B cell (primary cell): ENCODE data around the gene CRB1. TPM values are rescaled to one million over a fixed set of nuclear protein-coding genes. Genes with fewer than 3 reads are reported as not detected.

Experiments
- ATAC-seq: fragments of 200-7000 bp; cut with Tn5 transposase; one replicate; pipeline ENCODE4 v1.10.0; 2021; ENCODE audit warnings: low read depth, mild to moderate bottlenecking, moderate number of reproducible peaks, moderate library complexity
- CTCF ChIA-PET: fragments of 350-600 bp; sonication (Branson Sonifier 250); formaldehyde crosslinking; loops from one replicate; lab custom pipeline; 2021; ENCODE audit warnings: antibody characterized with exemption, inconsistent platforms; lab: Charles Lee
- POLR2A ChIA-PET: fragments of 350-600 bp; sonication (Branson Sonifier 250); formaldehyde crosslinking; loops from one replicate; lab custom pipeline; 2021; ENCODE audit warnings: antibody characterized with exemption; lab: Charles Lee
- DNase-seq: peaks from one replicate; pipeline ENCODE4 v3.0.0; 2013
- H2AFZ ChIP-seq: 2 replicates; pipeline ENCODE4 v1.6.1; 2012; ENCODE audit warnings: mild to moderate bottlenecking, low read depth, low read length; ENCODE audit not compliant: insufficient read depth, poor library complexity, severe bottlenecking
- H3K27ac ChIP-seq, 2 donors: 1 replicate in 1 of 2; 2 replicates in 1 of 2; pipeline ENCODE4 v1.5.1; 2012 to 2013; ENCODE audit warnings: low read length in 2 of 2, mild to moderate bottlenecking in 2 of 2, moderate library complexity in 1 of 2
- H3K27me3 ChIP-seq, 4 experiments: fragments of 200-600 bp in 1 of 4; sonication (generic) in 1 of 4; replicated peaks in 1 of 4; 1 replicate in 2 of 4; 2 replicates in 2 of 4; pipeline versions ENCODE4 v1.6.1 to v1.7.0; 2013 to 2016; ENCODE audit warnings: low read length in 3 of 4, mild to moderate bottlenecking in 2 of 4, mixed read lengths in 1 of 4, moderate library complexity in 1 of 4; ENCODE audit not compliant: insufficient read depth in 4 of 4, control insufficient read depth in 3 of 4; ENCODE audit errors: control extremely low read depth in 1 of 4
- H3K36me3 ChIP-seq, 2 experiments: replicated peaks in 1 of 2; 1 replicate in 1 of 2; 2 replicates in 1 of 2; pipeline versions ENCODE4 v1.6.1 to v1.7.1; 2013; ENCODE audit warnings: low read length in 1 of 2; ENCODE audit not compliant: insufficient read depth in 2 of 2, control insufficient read depth in 1 of 2; ENCODE audit errors: control extremely low read depth in 1 of 2, extremely low read depth in 1 of 2
- H3K4me1 ChIP-seq, 2 donors: fragments of 200-600 bp in 1 of 2; sonication (generic) in 1 of 2; 1 replicate in 1 of 2; 2 replicates in 1 of 2; pipeline versions ENCODE4 v1.5.1 to v1.6.1; 2013 to 2017; ENCODE audit warnings: low read length in 2 of 2; ENCODE audit not compliant: control insufficient read depth in 2 of 2, insufficient read depth in 2 of 2
- H3K4me2 ChIP-seq: replicated peaks from 2 replicates; pipeline ENCODE3; 2012; ENCODE audit warnings: mild to moderate bottlenecking, low read depth, low read length; ENCODE audit not compliant: poor library complexity, severe bottlenecking
- H3K4me3 ChIP-seq, 5 experiments: fragments of 200-600 bp in 1 of 5; sonication (generic) in 1 of 5; 1 replicate in 3 of 5; 2 replicates in 2 of 5; pipeline versions ENCODE4 v1.5.1 to v1.7.0; 2011 to 2016; ENCODE audit warnings: low read length in 4 of 5, mild to moderate bottlenecking in 4 of 5, low read depth in 2 of 5, control low read depth in 1 of 5, moderate library complexity in 1 of 5; ENCODE audit not compliant: insufficient read depth in 1 of 5; ENCODE audit errors: control extremely low read depth in 1 of 5, extremely low read depth in 1 of 5
- H3K79me2 ChIP-seq: fragments of 200-600 bp; sonication (generic); one replicate; pipeline ENCODE4 v1.6.0; 2016; ENCODE audit warnings: low read length; ENCODE audit not compliant: control insufficient read depth, insufficient read depth
- H3K9ac ChIP-seq: fragments of 200-600 bp; sonication (generic); 2 replicates; pipeline ENCODE4 v1.6.1; 2017; ENCODE audit warnings: mild to moderate bottlenecking, low read length, moderate library complexity
- H3K9me3 ChIP-seq, 3 donors: one replicate each; pipeline versions ENCODE4 v1.6.1 to v1.7.1; 2013; ENCODE audit warnings: low read length in 2 of 3; ENCODE audit not compliant: control insufficient read depth in 2 of 3, insufficient read depth in 1 of 3; ENCODE audit errors: control extremely low read depth in 1 of 3
- H4K20me1 ChIP-seq: 2 replicates; pipeline ENCODE4 v1.6.0; 2012; ENCODE audit warnings: mild to moderate bottlenecking, low read length; ENCODE audit not compliant: insufficient read depth, control insufficient read depth, poor library complexity, severe bottlenecking
- H3K27ac Mint-ChIP-seq: one replicate; pipeline ENCODE4 v1.8.0; 2021; ENCODE audit warnings: mixed read lengths
- H3K27me3 Mint-ChIP-seq: one replicate; pipeline ENCODE4 v1.8.0; 2021; ENCODE audit warnings: mixed read lengths
- H3K4me1 Mint-ChIP-seq: one replicate; pipeline ENCODE4 v1.8.0; 2021; ENCODE audit warnings: mixed read lengths
- H3K4me3 Mint-ChIP-seq: one replicate; pipeline ENCODE4 v1.8.0; 2021; ENCODE audit warnings: mixed read lengths
- H3K9me3 Mint-ChIP-seq: one replicate; pipeline ENCODE4 v1.8.0; 2022; ENCODE audit warnings: mixed read lengths; ENCODE audit not compliant: insufficient read depth
- CTCF ChIP-seq: fragments of 200-600 bp; IDR thresholded peaks from one replicate; pipeline ENCODE4 v1.8.0; 2022; ENCODE audit warnings: antibody characterized with exemption, mild to moderate bottlenecking
- EZH2 ChIP-seq: IDR thresholded peaks from 2 replicates; pipeline ENCODE4 v1.6.1; 2012; ENCODE audit warnings: borderline replicate concordance, low read depth, mild to moderate bottlenecking, moderate library complexity, low read length; ENCODE audit not compliant: insufficient read depth, poor library complexity, severe bottlenecking
- WGBS: methylation state at CpG from one replicate; pipeline ENCODE4 v1.1.5; 2013; ENCODE audit warnings: missing lambda C conversion rate; ENCODE audit not compliant: insufficient coverage; 5-methylcytosine and 5-hydroxymethylcytosine counted together
- intact Hi-C: fragments of 100-400 bp; cut with micrococcal nuclease; formaldehyde crosslinking; loops from one replicate; pipeline ENCODE4 v1.10.0; 2022
- polyA plus RNA-seq: library from polyadenylated mRNA; depleted of rRNA; stranded (reverse); fragments of >200 nt; gene quantifications from 2 replicates; pipeline ENCODE4 v1.2.3, GENCODE V29; 2012
- total RNA-seq, 2 donors: library from RNA; stranded (reverse); fragments of 120-200 nt in 1 of 2; gene quantifications; 1 replicate in 1 of 2; 2 replicates in 1 of 2; pipeline versions ENCODE4 v1.2.3 to v1.2.4, GENCODE V29; 2013 to 2022

CRB1 gene
- total and polyA plus RNA-seq, 2 donors (not counting 1 experiment from before 2014, with no cell fraction given) = 0.15 TPM; not detected in 1

- no CpG with 5 or more reads among the region's 2 CpGs for WGBS
- H3K9me3 Mint-ChIP-seq = no peaks in the 10 kb centered on the region
- Histone ChIP-seq H3K27me3 (no peaks in the 10 kb centered on the region), H3K27ac (no peak overlapping the region), H4K20me1 (no peaks in the 10 kb centered on the region), H3K4me3 (no peak overlapping the region), H3K9me3 (peaks cover 0 to 3% (median 0%) of the 10 kb centered on the region in 3 donors), H3K4me2 (no peak overlapping the region), H3K9ac (no peak overlapping the region), H3K79me2 (no peaks in the 10 kb centered on the region), H3K36me3 (no peaks in the 10 kb centered on the region), H3K4me1 (peaks cover 7 to 17% of the 10 kb centered on the region in 2 donors), H2AFZ (no peak overlapping the region)
- H3K27ac Mint-ChIP-seq = no peak overlapping the region
- no peaks in the 10 kb centered on the region for H3K27me3 Mint-ChIP-seq
- no peak for DNase-seq
- ChIA-PET CTCF (no interaction called here), POLR2A (no interaction called here)
- no peak for ATAC-seq
- no peaks in the 10 kb centered on the region for H3K4me1 Mint-ChIP-seq
- intact Hi-C loops = no loop called here
- TF ChIP-seq CTCF = no peak
- TF ChIP-seq EZH2 = no peak
- H3K4me3 Mint-ChIP-seq = no peak overlapping the region
These were observed 83.9 kb downstream of the CRB1 start for GRCh38 chr1:197351821-197352440.

GRCh38 chr1:197355248-197355995 lies 87.4 kb downstream of the CRB1 start:
- intact Hi-C loops = no loop called here
- DNase-seq = no peak
- Mint-ChIP-seq H3K9me3 (no peaks in the 10 kb centered on the region), H3K4me1 (no peaks in the 10 kb centered on the region), H3K4me3 (no peak overlapping the region), H3K27ac (no peak overlapping the region), H3K27me3 (no peaks in the 10 kb centered on the region)
- ATAC-seq = no peak
- H3K9ac ChIP-seq = no peak overlapping the region
- H3K4me1 ChIP-seq = peaks cover 2 to 12% of the 10 kb centered on the region in 2 donors
- peaks cover 0 to 3% (median 0%) of the 10 kb centered on the region in 3 donors for H3K9me3 ChIP-seq
- H4K20me1 ChIP-seq = no peaks in the 10 kb centered on the region
- H3K4me3 ChIP-seq = no peak overlapping the region
- 97% methylated on average over 36 of the region's 39 CpGs for WGBS
- no peak overlapping the region for H2AFZ ChIP-seq
- no peaks in the 10 kb centered on the region for H3K27me3 ChIP-seq
- TF ChIP-seq EZH2 (no peak), CTCF (no peak)
- ChIA-PET POLR2A (no interaction called here), CTCF (interaction anchor here (1.1 to 6.6 kb wide), 3 partner anchors 174 to 633 kb away, joined by 3 to 104 read pairs (median 4); no protein-coding TSS in a partner anchor)
- no peaks in the 10 kb centered on the region for H3K36me3 ChIP-seq
- H3K27ac ChIP-seq = no peak overlapping the region
- H3K79me2 ChIP-seq = no peaks in the 10 kb centered on the region
- no peak overlapping the region for H3K4me2 ChIP-seq
